OCI-M2 (cell line): ENCODE data around the gene CPLX1.
"Not testable (repeated sequence)": the region's sequence is repeated elsewhere in the genome, so short reads cannot be mapped to it uniquely, and the experiment has no call there.

Source experiments
- DNase-seq: peaks from one replicate; lab custom pipeline; 2025; ENCODE audit not compliant: unreplicated experiment; lab: John Stamatoyannopoulos, UW

Gene CPLX1

GRCh38 chr4:761739-762138 is 64.2 kb downstream of the CPLX1 start:
- no peak for DNase-seq

DNA sequence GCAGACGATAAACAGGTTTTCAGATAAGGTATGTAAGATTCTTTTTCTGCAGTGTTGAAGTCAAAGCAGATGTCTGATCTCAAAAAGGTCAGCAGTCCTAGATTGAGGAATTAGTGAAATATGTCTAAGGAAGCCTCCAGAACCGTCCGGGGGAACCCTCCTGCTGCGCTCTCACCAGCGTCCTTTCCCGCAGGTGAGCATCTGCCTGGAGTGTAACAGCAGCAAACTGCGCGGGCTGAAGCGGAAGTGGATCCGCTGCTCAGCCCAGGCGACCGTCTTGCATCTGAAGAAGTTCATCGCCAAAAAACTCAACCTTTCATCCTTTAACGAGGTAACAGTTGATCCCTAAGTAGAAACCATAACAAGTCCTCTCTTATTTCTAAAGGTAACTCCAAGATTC is 64.8 kb downstream of the CPLX1 start:
- no peak for DNase-seq

DNA sequence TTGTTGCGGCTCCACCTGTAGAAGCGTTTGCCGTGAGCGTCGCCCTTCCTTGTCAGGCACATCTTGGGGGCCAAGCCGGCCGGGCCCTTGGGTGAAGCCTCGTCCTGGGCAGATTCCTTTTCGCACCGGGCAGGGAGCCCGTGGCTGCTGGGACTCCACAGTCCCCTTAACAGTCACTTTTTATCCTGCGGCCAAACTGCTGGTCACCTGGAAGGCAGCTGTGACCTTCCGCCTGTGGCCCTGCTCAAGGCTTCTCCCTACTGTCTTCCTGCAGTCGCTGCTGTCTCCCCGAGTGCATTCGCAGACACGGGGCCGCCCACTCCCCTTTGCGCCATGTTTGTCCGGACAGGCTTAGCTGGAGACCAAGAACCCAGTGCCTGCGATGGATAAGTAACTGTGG is 65.3 kb downstream of the CPLX1 start:
- no peak for DNase-seq

DNA sequence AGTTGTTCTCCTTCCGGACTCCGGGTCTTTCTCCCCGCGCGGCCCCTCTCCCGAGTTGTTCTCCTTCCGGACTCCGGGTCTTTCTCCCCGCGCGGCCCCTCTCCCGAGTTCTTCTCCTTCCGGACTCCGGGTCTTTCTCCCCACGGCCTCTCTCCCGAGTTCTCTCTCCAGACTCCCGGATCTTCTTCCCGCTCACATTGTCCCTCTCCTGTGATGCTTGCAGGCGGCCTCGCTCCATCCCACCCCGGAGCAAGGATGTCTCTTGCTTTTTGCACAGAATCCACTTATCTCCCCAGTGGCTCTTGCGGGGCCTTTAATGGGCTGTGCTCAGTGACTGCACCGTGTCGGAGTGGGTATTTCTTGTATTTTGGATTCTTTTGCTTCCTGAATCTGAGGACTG is 66.1 kb downstream of the CPLX1 start:
- not testable (repeated sequence) for DNase-seq

DNA sequence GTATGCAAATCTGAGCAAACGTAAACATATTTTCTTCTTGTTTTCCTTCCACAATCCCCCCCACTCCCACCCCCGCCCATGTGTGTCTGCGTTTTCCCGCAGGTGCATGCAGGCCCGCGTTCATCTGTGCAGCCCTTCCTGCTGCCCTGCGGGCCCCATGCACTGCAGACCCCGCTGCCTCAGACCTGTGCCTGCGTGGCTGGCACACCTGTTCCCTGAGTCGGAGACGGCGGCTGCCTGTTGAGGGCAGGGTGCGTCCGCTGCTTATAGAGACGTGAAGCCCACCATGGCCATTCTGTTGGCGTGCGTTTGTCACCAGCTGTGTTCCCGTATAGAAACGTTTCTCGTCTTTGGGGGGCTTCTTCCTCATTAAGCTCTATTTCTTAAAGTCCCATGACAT is 68.8 kb downstream of the CPLX1 start:
- no peak for DNase-seq

DNA sequence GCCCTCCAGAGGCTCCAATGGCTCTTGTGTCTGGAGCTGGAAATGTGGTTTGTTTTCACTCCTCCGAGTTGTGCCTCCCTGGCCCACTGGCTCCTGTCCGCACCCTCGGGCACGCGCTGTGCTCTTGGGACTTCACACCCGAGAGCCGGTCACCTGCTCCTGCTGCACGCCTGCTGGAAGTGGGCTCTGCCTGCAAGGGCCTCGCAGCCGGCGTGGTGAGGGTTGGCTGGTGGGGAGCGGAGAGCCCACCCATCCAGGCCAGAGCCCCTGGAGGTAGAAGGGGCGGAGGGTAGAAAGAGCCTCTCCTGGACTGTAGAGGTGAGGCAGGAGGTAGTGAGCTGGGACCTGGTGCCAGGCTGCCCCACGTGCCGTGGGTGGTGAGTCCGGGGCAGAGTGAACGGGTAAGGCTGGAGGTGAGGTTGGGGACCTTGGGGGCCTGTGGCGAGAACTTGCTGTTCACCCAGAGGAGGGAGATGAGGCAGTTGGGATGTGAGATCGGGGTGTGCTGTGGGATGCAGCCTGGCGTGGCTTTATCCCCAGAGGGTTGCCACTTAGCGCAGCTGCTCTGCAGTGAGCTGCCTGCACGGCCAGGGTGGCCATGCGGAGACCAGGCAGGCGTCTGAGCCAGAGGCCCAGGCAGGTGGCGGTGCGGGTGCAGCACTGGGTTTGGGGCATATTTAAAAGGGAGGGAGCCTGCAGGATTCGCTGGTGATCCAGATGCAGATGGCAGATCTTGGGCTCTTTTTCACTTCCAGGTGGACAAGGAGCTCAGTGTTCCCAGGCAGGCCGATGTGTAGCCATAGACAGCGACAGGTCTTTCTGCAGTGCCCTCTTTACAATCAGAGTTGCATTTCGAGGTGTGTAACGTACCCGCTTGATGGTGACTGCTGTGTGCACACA is 71.5 kb downstream of the CPLX1 start:
- DNase-seq = no peak

DNA sequence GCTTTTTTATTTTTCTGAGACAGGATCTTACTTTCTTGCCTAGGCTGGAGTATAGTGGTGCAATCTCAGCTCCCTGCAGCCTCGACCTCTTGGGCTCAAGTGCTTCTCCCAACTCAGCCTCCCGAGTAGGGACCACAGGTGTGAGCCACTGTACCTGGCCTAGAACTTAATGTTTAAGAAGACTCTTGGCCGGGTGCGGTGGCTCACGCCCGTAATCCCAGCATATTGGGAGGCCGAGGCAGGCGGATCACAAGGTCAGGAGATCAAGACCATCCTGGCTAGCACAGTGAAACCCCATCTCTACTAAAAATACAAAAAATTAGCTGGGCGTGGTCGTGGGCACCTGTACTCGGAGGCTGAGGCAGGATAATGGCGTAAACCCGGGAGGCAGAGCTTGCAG is 72.7 kb downstream of the CPLX1 start:
- DNase-seq = not testable (repeated sequence)

DNA sequence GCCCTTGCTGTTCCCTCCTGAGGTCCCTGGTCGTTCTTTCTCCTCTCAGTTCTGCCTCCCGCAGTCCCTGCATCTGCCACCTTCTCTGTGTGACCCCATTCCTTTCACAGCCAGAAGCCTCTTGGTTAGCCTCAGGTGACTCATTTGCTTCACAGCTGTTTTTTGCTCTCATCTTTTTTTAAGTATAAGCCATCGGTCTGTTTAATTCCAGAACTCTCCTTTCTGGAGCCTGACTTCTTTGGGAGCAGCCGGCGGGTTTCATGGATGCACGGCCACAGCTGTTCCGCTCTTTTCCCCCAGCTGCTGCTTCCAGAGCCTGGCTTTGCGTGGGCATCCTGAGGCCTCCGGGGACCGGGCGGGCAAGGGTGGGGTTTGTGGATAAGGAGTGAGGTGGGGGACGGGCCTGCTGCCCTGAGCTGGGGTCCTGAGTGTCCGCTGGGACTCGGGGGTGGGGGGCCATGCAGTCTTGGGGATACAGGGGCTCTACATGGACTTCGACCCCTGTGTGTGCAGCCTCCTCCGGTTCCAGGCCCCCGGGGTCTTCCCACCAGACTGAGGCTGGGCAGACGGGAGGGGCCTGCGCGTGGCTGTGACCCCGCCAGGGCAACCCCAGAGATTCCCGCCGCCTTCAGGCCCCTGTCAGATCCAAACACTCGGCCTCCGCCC is 73.6 kb downstream of the CPLX1 start:
- DNase-seq = no peak

DNA sequence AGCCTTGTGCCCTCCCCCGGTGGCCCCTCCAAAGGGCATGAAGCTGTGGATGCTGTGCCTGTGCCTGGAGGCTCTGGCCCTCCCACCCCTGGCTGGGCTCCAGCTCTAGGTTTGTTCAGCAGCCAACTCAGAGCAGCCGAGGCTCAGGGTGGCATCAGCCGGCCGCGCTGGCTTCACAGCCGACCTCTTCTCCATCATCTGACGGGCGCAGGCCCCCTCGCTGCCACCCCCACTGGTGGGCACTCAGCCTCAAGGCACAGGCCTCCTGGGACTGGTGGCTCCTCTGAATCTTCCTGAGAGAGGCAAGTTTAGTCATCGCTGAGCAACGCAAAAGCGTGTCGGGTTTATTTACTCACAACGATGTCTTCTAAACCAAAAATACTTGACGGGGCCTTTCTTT is 74.3 kb downstream of the CPLX1 start:
- no peak for DNase-seq

- DNase-seq = no peak
These were observed 75.9 kb downstream of the CPLX1 start for GRCh38 chr4:749698-750666.

GRCh38 chr4:748461-748860 is 77.5 kb downstream of the CPLX1 start:
- no peak for DNase-seq

DNA sequence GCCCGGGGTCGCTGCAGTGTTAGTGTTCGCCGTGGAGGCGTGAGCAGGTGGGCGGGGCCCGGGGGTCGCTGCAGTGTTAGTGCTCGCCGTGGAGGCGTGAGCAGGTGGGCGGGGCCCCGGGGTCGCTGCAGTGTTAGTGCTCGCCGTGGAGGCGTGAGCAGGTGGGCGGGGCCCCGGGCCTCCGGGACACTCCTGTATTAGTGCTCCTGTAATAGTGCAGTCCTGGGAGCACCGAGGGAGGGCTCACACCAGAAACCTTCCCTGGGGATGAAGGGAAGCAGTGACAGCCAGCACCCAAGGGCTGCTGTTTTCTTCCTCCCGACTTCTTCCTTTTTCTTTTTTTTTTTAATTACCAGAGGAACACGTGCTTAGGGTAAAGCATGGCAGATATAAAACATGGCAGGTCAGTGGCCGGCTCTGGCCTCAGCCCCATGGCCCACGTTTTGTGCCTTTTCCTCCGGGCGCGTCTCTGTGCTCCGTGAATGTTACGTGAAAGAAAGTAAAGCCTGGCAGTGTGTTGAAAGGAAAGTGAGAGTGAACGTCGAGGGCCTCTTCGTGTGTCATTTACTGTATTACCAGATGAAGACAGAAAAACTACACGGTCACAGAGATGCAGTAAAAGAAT is 78.3 kb downstream of the CPLX1 start:
- DNase-seq = no peak

GRCh38 chr4:744212-744841 is 81.6 kb downstream of the CPLX1 start:
- DNase-seq = no peak

- no peak for DNase-seq
These were observed 82.3 kb downstream of the CPLX1 start for GRCh38 chr4:743463-744211.

DNA sequence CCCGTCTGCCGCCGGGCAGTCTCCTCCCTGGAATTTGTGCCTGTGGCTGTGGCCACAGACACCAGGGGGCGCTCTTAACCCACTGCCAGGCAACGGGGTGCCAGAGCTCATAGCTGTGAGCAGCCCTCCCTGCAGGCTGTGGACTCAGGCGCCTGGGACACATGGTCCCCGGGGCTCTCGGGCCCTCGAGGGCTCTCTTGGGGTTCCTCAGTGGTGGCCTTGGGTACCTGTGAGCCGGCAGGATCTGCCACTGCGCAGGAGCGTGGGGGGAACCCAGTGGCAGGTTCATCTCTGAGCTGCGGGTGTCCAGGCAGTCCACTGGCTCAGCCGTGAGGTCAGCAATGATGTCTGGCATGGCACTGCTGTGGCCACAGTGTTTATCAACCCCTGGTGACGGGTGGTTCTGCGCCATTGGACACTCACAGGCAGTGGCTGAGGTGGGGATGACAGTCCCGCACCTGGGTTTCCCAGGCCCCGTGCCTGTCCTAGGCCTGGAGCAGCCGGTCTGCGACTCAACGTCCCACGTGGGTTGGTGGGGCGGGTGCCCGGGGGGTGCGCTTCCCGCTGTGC is 83.1 kb downstream of the CPLX1 start:
- DNase-seq = no peak

GRCh38 chr4:742096-742741 is 83.7 kb downstream of the CPLX1 start:
- no peak for DNase-seq

DNA sequence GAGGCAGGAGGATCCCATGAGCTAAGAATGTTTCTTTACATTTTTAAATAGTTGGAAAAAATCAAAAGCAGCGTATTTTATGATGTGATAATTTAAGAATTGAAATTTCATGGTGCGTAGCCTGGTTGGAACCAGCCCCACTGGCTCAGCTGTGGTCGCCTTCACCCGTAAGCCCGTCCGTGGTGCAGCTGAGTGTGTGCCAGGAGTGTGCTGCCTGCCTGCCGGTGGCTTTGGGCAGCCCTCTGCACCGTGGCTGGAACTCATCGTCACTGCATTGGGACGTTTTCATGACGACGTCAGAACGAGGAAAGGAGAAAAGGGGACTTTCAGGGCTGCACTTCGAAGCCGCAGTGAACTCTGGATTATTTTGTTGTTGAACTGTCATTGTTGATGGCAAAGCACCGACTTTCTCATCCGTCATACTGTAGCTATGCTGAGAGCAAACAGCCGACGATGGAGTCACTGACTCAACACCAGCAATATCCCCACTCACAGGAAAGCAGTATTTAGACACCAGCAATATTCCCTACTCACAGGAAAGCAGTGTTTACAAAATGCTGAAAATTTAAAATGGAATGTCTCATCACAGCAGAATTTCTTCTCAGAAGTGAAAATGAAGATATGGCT is 85.2 kb downstream of the CPLX1 start:
- no peak for DNase-seq

GRCh38 chr4:740011-740410 is 85.9 kb downstream of the CPLX1 start:
- no peak for DNase-seq
